GM12878 (cell line): ENCODE data around the gene WDHD1. TPM values are rescaled to one million over a fixed set of nuclear protein-coding genes. Genes with fewer than 3 reads are reported as not detected.

Experiments used
- ATAC-seq: fragments of 200-7000 bp; cut with Tn5 transposase; 3 replicates; pipeline ENCODE4 v1.9.1; 2020; ENCODE audit warnings: mild to moderate bottlenecking, moderate library complexity
- BruUV-seq: library from RNA; stranded (reverse); fragments of 400-500 nt; replicated peaks from 2 replicates; lab custom pipeline; 2021; lab: Mats Ljungman, UMichigan
- CTCF ChIA-PET: fragments of 300-600 bp; sonication (Branson Sonifier 250); formaldehyde crosslinking; extraction: SDS; loops from one replicate; lab custom pipeline; 2021; ENCODE audit warnings: inconsistent platforms; lab: Yijun Ruan, JAX
- POLR2A ChIA-PET: fragments of 350-600 bp; formaldehyde crosslinking; extraction: SDS; loops from one replicate; lab custom pipeline; 2021; ENCODE audit warnings: inconsistent platforms; lab: Charles Lee
- RAD21 ChIA-PET: fragments of 300-600 bp; sonication (Branson Sonifier 250); formaldehyde crosslinking; loops from one replicate; lab custom pipeline; 2023; ENCODE audit warnings: antibody characterized with exemption; ENCODE audit not compliant: unreplicated experiment; lab: Charles Lee
- SMC1A ChIA-PET: fragments of 300-600 bp; sonication (Branson Sonifier 250); formaldehyde crosslinking; loops from one replicate; lab custom pipeline; 2023; ENCODE audit not compliant: unreplicated experiment, uncharacterized antibody; lab: Charles Lee
- DNase-seq: peaks from one replicate; pipeline ENCODE4 v3.0.0-alpha.2; 2011; ENCODE audit warnings: low read depth, low spot score
- FAIRE-seq: peaks from 3 replicates; lab custom pipeline; 2011; peaks lifted over from hg19 to GRCh38; lab: Jason Lieb, UNC
- H2AFZ ChIP-seq: 2 replicates; pipeline ENCODE4 v1.6.0; 2011; ENCODE audit warnings: low read depth, low read length, control low read depth; ENCODE audit not compliant: control insufficient read depth
- H3K27ac ChIP-seq: 2 replicates; pipeline ENCODE4 v1.5.1; 2011; ENCODE audit warnings: control low read depth; ENCODE audit not compliant: control insufficient read depth, insufficient read depth
- H3K27me3 ChIP-seq, 2 experiments: replicated peaks in 1 of 2; 2 replicates each; pipeline versions ENCODE4 v1.6.0 to v1.6.1; 2011; ENCODE audit warnings: low read length in 1 of 2; ENCODE audit not compliant: control insufficient read depth in 2 of 2, insufficient read depth in 2 of 2
- H3K36me3 ChIP-seq, 2 experiments: 2 replicates each; pipeline ENCODE4 v1.5.1; 2011; ENCODE audit warnings: low read length in 1 of 2; ENCODE audit not compliant: control insufficient read depth in 2 of 2, insufficient read depth in 2 of 2
- H3K4me1 ChIP-seq: 2 replicates; pipeline ENCODE4 v1.6.1; 2011; ENCODE audit warnings: mild to moderate bottlenecking, low read length, moderate library complexity, mixed read lengths; ENCODE audit not compliant: control insufficient read depth, insufficient read depth
- H3K4me2 ChIP-seq: 2 replicates; pipeline ENCODE4 v1.6.0; 2011; ENCODE audit warnings: control low read depth; ENCODE audit not compliant: control insufficient read depth, insufficient read depth
- H3K4me3 ChIP-seq: fragments of 200-600 bp; sonication (generic); 2 replicates; pipeline ENCODE4 v1.5.1; 2016
- H3K79me2 ChIP-seq: 2 replicates; pipeline ENCODE4 v1.6.0; 2011; ENCODE audit warnings: low read length; ENCODE audit not compliant: control insufficient read depth, insufficient read depth
- H3K9ac ChIP-seq: 2 replicates; pipeline ENCODE4 v1.8.0; 2011; ENCODE audit warnings: low read length, control low read depth, mixed read lengths; ENCODE audit not compliant: control insufficient read depth, insufficient read depth
- H3K9me3 ChIP-seq: replicated peaks from 3 replicates; pipeline ENCODE4 v1.5.1; 2011; ENCODE audit warnings: mild to moderate bottlenecking, low read length; ENCODE audit not compliant: control insufficient read depth, insufficient read depth
- H4K20me1 ChIP-seq: 2 replicates; pipeline ENCODE4 v1.6.0; 2011; ENCODE audit not compliant: control insufficient read depth, insufficient read depth
- FOXM1 ChIP-seq: IDR thresholded peaks from 2 replicates; pipeline ENCODE4 v1.6.1; 2012; ENCODE audit warnings: low read depth, mild to moderate bottlenecking, inconsistent platforms, low read length, moderate library complexity
- GATAD2B ChIP-seq: fragments of 450-650 bp; conservative IDR thresholded peaks from 2 replicates; pipeline ENCODE4 v1.6.1; 2017; ENCODE audit warnings: low read depth, mild to moderate bottlenecking, moderate library complexity
- SREBF2 ChIP-seq: IDR thresholded peaks from 2 replicates; pipeline ENCODE4 v1.6.1; 2012; ENCODE audit warnings: mild to moderate bottlenecking, low read length
- YBX1 ChIP-seq: fragments of 450-650 bp; IDR thresholded peaks from 2 replicates; pipeline ENCODE4 v1.6.1; 2016; ENCODE audit warnings: antibody characterized with exemption
- WGBS: methylation state at CpG from one replicate; pipeline ENCODE4 v1.1.6; 2016; ENCODE audit warnings: low lambda C conversion rate; ENCODE audit not compliant: insufficient replicate concordance, insufficient coverage; ENCODE audit errors: missing lambda C conversion rate; 5-methylcytosine and 5-hydroxymethylcytosine counted together
- in situ Hi-C: fragments of 300-500 bp; cut with MboI; formaldehyde crosslinking; loops from 9 replicates; pipeline ENCODE4 v1.14.3; 2018; ENCODE audit warnings: mixed read lengths
- intact Hi-C: fragments of 100-400 bp; cut with micrococcal nuclease; formaldehyde crosslinking; loops from one replicate; pipeline ENCODE4 v1.14.2; 2022; ENCODE audit not compliant: unreplicated experiment
- polyA plus RNA-seq, 11 experiments: library from polyadenylated mRNA; depleted of rRNA in 4 of 11; unstranded in 6 of 11; stranded (reverse) in 5 of 11; fragments of >200 nt; fragmentation: Nextera tagmentation in 4 of 11; fragmentation: Illumina TruSeq in 1 of 11; extraction: Ambion mirVana in 4 of 11; extraction: Trizol in 1 of 11; gene quantifications; 1 replicate in 1 of 11; 2 replicates in 10 of 11; pipeline versions ENCODE4 v1.2.1 to v1.2.3, GENCODE V29; 2011 to 2016; ENCODE audit warnings: inconsistent platforms in 2 of 11, missing spikeins in 2 of 11, low read depth in 1 of 11
- total RNA-seq, 4 experiments: library from RNA; depleted of rRNA in 3 of 4; stranded (reverse); fragments of >200 nt in 3 of 4; fragmentation: Illumina TruSeq in 1 of 4; extraction: Trizol in 1 of 4; gene quantifications; 2 replicates each; pipeline versions ENCODE4 v1.2.1 to v1.2.3, GENCODE V29; 2013 to 2021
- TF ChIP-seq, protein P1 (sequence below): fragments of 150-350 bp; IDR thresholded peaks from 2 replicates; pipeline ENCODE4 v1.6.1; 2016; ENCODE audit warnings: low read depth, low read length

WDHD1 gene
- total and polyA plus RNA-seq, 10 of the 15 experiments (the other 5 are each of a cell fraction or from before 2014, with no cell fraction given) = 11.3 to 50.5 (median 32.6) TPM

DNA sequence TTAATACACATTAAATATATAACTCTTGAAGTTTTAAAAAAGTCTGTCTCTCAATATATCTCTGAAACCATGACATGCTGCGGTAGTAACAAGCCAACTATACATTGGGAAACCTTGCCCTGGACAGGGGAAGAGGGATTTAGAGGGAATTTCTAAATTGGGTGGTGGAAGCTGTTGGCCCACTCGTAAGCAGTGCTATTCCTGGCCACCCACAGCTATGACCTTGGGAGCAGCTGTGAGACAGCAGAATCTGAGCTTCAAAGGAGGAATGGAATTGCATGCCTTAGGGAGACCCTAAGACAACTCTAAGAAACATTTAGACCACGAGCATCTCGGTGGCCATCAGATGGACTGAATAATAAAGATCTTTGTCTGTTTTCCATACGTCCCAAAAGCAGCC lies 108.5 kb downstream of the WDHD1 start:
- SMC1A ChIA-PET = no interaction called here
- CTCF ChIA-PET = interaction anchor here (0.6 kb wide), 2 partner anchors 25 to 337 kb away, joined by 3 to 4 read pairs; no protein-coding TSS in a partner anchor
- Histone ChIP-seq H3K27ac (no peak overlapping the region), H3K9me3 (no peaks in the 10 kb centered on the region), H4K20me1 (no peaks in the 10 kb centered on the region), H3K36me3 (no peaks in the 10 kb centered on the region), H3K4me2 (no peak overlapping the region), H3K27me3 (no peaks in the 10 kb centered on the region), H3K9ac (no peak overlapping the region), H3K79me2 (no peaks in the 10 kb centered on the region), H3K4me3 (no peak overlapping the region), H3K4me1 (no peaks in the 10 kb centered on the region), H2AFZ (no peak overlapping the region)
- 33% methylated on average over 5 of the region's 5 CpGs for WGBS
- intact Hi-C loops = no loop called here
- FAIRE-seq (no peak), DNase-seq (no peak), ATAC-seq (no peak)
- RAD21 ChIA-PET = no interaction called here
- no TSS peak for BruUV-seq
- TF ChIP-seq YBX1 (no peak), GATAD2B (no peak), SREBF2 (no peak), FOXM1 (no peak)
- TF ChIP-seq, protein P1, sequence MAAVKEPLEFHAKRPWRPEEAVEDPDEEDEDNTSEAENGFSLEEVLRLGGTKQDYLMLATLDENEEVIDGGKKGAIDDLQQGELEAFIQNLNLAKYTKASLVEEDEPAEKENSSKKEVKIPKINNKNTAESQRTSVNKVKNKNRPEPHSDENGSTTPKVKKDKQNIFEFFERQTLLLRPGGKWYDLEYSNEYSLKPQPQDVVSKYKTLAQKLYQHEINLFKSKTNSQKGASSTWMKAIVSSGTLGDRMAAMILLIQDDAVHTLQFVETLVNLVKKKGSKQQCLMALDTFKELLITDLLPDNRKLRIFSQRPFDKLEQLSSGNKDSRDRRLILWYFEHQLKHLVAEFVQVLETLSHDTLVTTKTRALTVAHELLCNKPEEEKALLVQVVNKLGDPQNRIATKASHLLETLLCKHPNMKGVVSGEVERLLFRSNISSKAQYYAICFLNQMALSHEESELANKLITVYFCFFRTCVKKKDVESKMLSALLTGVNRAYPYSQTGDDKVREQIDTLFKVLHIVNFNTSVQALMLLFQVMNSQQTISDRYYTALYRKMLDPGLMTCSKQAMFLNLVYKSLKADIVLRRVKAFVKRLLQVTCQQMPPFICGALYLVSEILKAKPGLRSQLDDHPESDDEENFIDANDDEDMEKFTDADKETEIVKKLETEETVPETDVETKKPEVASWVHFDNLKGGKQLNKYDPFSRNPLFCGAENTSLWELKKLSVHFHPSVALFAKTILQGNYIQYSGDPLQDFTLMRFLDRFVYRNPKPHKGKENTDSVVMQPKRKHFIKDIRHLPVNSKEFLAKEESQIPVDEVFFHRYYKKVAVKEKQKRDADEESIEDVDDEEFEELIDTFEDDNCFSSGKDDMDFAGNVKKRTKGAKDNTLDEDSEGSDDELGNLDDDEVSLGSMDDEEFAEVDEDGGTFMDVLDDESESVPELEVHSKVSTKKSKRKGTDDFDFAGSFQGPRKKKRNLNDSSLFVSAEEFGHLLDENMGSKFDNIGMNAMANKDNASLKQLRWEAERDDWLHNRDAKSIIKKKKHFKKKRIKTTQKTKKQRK = no peak
- POLR2A ChIA-PET = no interaction called here
- in situ Hi-C loops = no loop called here
